RKO (cell line): ENCODE measurements around the gene TSPAN8.
"Not testable (repeated sequence)": the region's sequence is repeated elsewhere in the genome, so short reads cannot be mapped to it uniquely, and the experiment has no call there.

Experiments
- DNase-seq: peaks from one replicate; pipeline ENCODE4 v3.0.0-alpha.2; 2016; ENCODE audit warnings: low spot score

Gene TSPAN8

DNA sequence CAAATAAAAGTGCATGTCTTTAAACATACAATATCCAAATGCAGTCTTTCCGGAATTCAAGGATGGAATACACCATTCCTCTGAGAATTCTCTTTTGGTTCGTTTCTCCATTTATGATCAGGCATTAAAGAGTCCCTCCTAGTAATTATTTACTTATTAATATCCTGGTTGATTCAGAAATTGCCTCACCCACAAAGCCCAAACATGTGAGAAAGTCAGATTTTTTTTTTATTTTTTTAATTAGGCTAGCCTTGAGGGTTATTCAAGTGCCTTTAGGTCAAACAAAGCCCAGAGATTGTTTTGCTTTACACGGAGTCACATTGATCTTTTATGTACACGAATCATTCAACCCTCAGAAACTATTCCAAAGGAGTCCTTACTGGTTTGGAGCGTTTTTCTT lies 6.4 kb upstream of the TSPAN8 start:
- DNase-seq, result no peak

DNA sequence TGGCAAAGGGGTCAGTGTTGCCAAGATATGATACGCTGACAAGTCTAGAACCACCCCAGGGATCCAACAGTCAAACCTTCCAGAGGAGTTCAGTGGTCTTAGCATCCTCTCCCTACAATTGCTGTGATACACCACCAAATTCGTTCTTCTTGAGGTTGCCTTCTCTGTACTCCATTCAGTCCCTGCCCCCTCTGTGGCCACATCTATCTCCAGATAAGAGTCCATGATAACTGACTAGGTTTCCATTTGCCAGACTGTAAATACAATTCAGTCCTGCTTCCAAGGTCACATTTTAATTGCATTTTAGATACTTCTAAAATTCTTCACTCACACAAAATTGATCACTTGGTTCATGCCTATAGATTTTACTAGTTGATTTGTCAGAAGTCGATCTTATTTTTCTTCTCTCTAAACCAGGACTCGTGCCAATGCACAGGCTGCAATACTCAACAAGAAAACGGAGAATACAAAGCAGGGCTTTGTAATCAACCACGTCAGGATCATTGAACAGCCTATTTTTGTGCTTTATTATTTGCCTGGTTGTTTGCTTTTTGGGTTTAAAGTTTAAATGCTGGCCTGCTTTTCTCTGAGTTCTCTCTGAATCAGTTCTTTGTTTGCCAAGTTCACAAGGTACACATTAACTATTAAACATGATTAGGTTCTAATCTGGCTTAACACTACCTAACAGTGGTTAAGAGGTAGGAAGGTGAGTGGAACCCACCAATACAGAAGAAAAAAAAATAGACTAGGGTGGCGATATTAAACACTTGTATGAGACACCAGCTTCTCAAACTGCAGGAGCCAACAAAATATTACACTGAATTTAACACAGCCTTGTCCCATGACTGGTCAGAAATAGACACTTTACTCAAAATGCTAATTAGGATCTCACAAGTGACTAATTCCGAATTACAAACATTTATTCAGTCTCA lies 5.3 kb upstream of the TSPAN8 start:
- DNase-seq, result no peak

DNA sequence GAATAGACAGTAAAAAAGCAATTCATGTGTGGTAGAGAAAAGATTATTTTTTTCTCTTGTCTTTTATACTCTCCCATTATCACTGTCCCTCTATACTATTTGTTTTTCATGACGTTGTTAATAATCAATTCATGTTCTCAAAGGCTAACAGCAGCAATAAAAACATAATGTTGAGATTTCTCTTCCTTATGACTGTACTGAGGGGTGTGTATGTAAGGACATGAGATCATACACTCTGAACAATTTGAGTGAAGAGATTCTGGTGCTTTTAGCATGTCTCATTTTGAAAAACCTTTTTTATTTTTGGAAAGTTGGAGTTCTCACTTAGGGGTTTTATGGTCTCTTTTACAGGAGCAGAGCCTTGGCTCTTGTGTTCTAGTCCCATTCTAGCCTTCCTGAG lies 3.8 kb upstream of the TSPAN8 start:
- no peak for DNase-seq

DNA sequence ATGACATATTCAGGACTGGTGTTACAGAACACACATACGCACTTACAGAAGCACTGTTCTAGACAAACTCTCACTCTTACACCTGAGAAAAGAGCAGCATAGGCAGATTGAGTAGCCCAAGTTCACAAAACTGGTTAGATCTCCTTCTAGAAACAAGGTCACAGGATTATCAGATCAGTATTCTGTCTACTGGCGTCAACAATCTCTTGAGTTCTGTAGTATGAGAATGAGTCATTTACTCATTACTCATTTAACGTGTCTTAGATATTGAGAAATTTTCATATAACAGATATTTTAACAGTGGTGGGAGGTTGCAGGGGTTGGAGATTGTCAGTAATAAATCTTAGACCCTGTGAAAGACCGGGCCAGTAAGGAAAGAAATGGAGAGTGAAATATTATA lies 2.8 kb upstream of the TSPAN8 start:
- DNase-seq, result peak; percentile 43

DNA sequence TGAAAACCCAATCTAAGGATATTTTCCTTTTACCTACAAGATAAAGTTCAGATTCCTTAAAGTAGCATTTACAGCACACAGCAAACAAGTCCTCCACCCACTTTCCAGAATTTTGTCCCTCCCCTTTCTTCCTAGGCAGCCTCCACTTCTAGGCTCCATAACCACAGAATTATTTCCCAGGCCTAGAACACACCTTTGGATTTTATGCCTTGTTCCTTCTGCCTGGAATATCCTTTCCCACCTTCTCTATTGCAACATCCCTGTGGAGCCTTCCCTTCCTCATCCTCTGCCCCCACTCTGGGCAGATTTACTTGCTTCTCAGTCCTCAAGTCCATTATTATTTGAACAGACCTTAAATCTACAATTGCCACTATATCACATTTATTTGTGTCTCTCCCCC lies 2.1 kb upstream of the TSPAN8 start:
- DNase-seq, result no peak

DNA sequence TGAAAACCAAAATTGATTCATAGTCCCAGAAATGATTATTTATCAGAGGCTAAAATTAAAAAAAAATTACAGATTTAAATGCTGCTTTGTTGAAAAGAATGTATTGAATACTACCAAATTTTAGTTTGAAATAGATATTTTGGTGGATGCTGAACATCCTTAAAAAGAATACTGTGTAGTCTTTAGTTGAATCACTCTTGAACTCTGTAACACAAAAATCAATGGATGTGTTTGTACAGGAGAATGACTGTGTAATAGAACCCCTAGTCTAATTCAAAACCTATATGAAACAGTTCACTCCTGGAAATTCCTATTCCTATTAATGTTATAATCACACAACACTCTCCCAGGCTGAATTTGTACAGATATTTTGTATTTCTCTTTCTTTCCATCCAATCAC lies 1.5 kb upstream of the TSPAN8 start:
- no peak for DNase-seq

DNA sequence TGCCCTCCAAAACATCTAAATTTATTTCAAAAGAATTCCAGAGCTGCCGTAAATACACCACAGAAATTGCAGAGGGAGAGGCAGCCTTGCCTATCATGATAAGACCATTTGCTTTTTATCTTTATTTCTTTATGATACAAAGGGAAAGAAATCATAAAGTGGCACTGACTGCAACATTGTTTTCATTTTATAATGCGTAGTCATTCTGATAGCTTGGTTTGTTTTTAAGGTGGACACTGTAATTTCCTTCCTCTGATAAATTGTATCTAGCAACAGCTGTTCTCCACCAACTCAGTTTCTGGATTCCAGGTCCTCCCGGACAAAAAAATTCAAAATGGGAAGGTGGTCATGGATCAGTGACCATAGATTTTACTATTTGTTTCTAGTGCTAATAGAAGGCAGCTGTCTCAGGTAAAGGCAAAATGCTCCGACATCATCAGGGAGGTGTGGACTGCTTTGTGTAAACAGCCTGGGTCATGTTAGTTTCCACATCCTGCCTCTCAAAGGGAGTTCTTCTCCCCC lies 623 bp upstream of the TSPAN8 start:
- DNase-seq, result no peak

DNA sequence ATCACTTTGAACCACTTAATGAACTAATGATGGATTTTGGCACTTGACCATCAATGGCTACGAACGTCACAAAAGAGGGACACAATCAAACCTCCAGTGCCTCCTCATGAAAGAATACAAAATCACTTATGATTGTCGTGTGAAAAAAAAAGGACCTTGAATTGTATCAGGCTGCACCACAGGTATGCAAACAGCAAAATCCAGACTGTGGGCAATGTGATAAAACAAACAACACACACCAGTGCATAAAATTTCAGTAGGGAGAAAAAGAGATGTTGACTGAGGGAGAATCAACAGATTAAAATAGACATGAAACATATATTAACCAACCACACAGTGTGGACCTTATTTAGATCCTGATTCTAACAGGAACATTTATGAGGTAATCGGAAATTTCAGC lies 2.6 kb downstream of the TSPAN8 start:
- no peak for DNase-seq

DNA sequence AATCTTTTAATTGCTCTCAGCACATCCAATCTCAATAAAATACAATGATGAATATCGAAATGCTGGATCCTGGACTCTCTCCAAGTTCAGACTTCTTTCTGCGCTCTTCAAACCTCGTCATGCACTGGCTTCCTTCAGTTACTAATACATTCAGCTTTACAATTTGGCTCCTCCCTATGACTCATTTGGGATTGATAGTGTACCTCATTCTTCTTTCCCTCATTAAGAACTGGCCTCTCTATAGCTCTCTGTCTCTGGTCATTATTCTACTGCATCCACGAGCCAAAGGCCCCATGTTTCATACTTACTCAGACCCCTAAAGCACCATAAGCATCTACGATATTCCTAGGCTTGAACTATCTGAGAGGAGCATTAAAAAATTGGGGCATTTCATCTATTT lies 4.9 kb downstream of the TSPAN8 start:
- peak; percentile 35 for DNase-seq

DNA sequence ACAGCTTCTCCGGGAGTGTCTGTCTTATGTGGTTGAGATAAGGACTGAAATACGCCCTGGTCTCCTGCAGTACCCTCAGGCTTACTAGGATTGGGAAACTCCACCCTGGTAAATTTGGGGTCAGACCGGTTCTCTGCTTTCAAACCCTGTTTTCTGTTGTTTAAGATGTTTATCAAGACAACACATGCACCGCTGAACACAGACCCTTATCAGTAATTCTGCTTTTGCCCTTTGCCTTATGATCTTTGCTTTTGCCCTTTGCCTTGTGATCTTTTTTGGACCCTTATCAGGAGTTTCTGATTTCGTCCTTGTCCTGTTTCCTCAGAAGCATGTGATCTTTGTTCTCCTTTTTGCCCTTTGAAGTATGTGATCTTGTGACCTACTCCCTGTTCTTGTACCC lies 7.8 kb downstream of the TSPAN8 start:
- not testable (repeated sequence) for DNase-seq

DNA sequence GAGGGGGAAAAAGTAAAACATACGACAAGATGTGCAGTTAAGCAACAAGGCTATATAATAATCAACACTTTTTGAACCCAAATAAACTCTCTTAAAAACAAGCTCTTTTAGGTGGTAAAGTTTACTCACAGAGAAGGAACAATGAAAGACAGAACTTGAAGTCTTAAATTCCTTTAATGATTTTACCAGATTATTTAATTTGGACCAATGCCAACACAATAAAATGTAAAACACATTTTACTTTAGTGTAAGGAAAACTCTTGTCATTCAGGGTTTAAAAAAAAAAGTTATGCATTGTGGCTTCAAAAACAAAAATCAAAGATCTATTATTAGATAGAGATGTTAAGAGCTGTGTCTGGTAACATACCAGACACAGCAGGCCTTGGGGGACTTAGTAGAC lies 13.1 kb downstream of the TSPAN8 start:
- DNase-seq, result no peak

DNA sequence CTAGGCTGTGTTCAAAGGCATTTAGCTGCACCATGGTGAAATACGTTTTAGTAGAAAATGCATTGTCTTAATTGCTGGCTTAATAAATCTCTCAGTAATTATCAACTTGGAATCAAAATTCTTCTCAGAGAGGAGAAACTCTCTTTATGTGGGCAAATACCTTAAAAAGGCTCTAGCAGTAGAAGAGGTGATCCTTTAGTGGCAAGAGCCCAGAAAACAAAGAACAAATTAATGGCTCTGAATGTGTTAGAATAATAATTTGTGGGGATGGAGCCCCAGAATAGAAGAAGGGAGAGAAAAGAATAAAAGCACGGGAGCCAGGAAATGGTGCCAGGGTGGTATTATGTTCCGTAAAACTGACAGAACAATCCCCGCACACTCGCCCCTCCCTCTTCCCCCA lies 14.8 kb downstream of the TSPAN8 start:
- no peak for DNase-seq

DNA sequence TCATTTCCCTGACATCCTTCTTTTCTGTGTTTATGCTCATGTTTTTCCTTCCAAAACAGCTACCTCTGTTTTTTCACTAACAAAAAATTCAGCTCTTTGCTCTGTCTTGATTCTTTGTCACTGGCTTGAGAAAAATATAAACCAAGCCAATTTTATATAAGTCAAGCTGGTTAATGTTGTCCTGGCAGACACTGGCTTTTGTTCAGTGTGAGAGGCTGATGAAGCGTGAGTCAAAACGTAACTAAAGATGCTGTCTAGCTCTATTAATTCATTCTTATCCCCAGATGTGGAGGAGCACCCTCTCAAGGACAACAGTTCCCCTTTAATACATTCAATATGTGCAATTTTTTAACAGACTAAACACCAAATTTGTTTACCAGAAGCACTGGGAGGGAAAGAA lies 15.8 kb downstream of the TSPAN8 start:
- no peak for DNase-seq

DNA sequence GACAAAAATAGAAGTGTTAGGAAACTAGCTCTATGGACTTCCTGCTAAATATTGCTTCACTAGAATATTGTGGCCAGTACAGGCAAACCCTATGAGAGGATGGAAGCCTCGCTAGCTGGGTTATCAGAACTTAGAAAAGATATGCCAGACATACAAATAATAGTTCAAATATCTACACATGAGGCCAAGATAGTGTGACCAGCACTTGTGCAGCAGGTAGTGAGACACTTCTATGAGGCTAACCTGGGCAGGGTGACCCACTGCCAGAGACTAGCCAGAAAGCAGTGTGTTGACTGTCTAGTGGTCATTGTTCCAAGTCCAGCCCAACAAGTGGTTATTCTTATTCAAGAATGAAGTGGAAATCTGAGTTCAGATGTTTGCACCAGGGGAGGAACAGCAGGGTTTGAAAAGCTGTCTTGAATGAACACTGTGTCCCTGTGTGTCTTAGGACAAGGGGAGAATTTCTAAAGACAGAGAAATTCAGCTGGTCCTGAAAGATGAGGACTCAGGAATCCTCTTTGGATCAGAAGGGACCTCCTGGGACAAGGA lies 16.3 kb downstream of the TSPAN8 start:
- no peak for DNase-seq

DNA sequence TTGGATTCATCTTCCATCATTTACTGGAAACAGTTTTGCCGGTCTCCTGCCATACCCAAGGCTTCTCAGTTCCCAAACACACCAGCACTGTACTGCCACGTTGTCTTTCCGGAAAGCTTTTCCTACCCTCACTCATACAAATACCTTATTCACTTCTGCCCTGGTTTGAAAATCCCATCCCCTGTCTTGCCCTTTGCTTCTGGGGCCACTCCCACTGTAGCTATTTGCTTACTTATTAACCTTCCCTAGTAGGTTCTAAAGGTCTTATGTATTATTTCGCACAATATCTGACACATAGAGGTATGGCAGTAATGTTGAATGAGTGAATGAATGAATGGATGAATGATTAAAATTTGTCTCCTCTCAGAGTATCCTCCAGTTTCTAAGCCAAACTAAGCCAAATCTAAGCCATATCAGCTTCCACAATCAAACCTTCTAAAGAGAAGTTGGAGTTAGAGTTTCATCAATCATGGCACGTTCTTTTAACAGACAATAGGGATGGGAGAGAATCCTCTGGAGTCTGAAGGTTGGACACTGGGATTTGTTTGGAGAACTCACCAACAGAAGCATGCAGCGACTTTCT lies 18.6 kb downstream of the TSPAN8 start:
- no peak for DNase-seq

DNA sequence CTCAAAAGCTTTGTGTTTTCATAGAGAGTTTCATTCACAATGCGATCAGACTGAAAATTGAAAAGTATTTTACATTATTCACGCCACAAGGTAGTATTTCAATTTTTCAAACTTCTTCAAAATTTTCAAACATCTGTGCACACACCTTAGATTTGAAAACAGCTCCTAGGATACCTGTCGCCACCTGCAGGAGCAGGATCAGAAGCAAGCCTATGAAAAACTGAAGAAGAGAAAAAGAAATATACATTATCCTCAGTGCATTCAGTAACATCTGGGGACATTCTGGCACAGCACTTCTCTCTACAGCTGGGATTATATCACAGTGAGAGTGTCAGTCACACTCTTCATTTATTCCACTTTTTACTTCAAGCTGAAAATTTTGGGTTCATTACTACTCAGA lies 19.8 kb downstream of the TSPAN8 start:
- no peak for DNase-seq

DNA sequence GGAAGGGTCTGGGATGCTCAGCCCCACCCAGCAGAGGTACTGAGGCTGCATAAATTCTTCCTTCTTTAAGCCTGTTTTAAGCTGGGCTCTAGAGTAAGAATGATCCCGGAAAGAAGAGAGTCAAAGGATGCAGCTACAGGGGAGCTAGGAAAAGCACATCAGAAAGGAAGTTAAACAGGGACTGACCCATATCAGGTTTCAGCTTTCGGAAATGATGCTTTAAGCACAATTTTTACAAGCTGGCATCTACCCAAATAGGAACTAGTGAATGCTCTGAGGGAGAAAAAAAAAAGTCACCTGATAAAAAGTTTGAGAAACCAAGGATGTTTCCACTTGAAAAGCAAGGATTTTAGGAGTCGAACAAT lies 22.0 kb downstream of the TSPAN8 start:
- no peak for DNase-seq

DNA sequence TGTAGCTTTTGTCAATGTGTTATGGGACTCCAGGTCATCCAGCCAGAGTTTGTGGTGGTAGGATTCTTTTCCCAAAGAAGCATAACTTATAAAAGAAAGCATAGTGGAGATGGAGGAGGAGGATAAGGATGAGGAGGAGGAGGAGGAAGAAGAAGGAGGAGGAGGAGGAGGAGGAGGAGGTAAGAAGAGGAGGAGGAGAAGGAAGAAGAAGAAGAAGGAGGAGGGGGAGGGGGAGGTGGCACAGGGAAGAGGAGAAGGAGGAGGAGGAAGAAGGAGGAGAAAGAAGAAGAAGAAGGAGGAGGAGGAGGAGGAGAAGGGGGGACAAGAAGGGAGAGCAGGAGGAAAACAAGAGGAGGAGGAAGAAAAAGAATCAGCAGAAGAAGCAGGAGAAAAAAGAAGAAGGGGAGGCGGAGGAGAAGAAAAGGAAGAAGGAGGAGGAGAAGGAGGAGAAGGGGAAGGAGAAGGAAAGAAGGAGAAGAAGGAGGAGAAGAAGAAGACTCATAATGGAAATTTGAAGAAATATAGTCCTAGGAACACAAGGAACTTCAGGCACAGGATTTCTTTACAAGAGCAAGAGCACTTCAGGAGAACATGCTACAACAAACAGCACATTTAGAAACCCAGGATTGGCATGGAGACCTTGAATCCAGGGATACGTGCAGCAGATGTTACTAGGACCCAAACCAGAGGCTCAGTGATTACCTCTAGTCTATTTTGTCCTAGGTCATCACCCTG lies 22.6 kb downstream of the TSPAN8 start:
- no peak for DNase-seq

DNA sequence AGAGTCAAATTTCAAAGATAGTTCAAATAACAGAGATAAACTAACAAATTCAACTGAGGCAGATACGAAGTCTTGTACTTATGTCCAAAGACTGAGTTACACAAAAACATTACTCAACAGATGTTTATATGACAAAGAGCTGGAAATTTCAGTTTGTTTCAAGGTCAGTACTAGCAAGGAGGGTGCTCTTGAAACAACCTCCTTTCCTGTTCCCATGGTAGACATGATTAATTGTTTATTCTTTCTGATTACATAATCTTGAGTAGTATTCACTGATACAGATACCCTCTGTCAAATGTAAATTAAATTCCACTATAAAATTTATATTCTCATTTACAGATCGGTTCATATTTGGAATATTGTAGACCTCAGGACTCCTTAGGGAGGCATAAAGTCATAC lies 23.4 kb downstream of the TSPAN8 start:
- no peak for DNase-seq

DNA sequence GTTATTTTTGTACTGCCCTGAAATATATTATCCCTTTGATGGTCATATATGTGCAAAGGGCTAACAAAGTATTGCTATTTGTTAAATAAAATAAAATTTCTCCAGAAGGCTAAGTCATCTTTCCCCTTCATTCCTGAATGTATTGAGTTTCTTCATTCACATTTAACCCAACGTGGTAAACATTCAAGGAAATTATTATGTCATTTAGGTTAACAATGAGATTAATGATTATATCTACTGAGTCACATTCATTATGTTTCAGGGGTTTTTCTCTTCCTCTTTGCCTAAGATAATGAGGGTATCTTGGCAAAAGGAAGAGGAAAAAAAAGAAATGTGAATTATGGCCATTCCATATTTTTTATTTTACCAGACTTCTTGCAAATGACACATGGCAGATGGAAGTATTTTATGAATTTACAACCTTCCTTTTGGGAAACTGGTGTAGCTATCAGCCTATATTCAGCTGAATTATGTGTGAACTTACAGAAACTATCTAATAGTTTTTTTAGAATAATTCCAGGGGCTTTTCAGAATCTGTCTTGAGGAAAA lies 27.2 kb downstream of the TSPAN8 start:
- no peak for DNase-seq

DNA sequence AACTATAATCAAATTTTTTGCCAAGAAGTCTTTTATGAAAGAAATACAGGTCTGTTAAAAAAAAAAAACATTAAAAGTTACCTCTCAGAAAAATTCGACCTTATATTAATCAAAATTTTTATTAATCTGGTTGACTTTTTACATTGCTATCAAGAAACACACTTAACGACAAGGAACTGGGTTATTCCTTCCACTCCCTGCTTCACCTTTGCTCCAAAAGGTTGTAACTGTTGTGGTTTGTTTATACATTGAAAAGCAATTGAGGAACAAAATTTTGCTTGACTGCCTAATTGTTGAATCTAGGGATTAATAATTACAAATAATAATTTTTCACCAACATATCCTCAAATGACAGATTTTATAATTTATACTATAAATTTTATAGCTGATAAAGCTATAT lies 28.4 kb downstream of the TSPAN8 start:
- DNase-seq, result no peak

DNA sequence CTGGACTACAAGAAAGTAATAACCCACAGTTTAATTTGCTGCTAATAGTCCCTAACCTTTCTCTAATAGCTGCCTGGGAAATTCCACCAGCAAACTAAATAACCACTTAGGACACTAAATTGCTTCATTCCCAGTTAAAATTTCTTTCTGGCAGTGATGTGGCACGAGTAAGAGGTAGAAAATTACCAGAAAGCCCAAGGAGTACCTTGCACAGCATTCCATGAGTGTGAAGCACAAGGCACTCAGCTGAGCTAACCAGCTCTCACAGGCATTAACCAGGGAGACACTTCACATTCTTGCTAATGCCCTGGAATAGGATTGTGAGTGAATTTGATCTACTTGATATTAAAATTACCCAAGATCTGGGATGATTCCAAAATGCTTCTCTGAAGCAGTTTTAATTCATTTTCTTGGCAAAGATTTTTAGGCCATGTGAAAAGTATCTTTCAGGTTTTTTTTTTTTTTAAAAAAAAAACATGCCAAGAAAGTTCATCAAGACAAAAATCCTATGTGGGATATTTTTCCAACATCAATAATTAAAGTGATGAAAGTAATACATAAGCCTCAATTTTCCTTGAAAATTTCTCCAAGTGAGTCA lies 29.5 kb downstream of the TSPAN8 start:
- DNase-seq, result no peak
